Upper lobe of left lung (tissue), 6 donors: ENCODE measurements around the gene ILDR2. TPM values are rescaled to one million over a fixed set of nuclear protein-coding genes. Genes with fewer than 3 reads are reported as not detected.
A peak's percentile ranks its signal among the peaks of the same experiment; 100 is the strongest.

Source experiments
- ATAC-seq, 2 donors: fragments of 200-7000 bp; cut with Tn5 transposase; one replicate each; pipeline ENCODE4 v1.9.1; 2022; ENCODE audit warnings: mild to moderate bottlenecking in 2 of 2, moderate library complexity in 2 of 2; ENCODE audit not compliant: low FRiP score in 2 of 2
- DNase-seq, 2 donors: peaks; one replicate each; pipeline ENCODE4 v3.0.0-alpha.2; 2019 to 2020
- H3K27ac ChIP-seq, 4 donors: fragments of 200-600 bp; sonication (generic); one replicate each; pipeline ENCODE4 v1.5.1; 2016 to 2019
- H3K27me3 ChIP-seq, 4 donors: fragments of 200-600 bp; sonication (generic); one replicate each; pipeline ENCODE4 v1.5.1; 2017 to 2019
- H3K36me3 ChIP-seq, 4 donors: fragments of 200-600 bp; sonication (generic); one replicate each; pipeline ENCODE4 v1.5.1; 2016 to 2019
- H3K4me1 ChIP-seq, 4 donors: fragments of 200-600 bp; sonication (generic); one replicate each; pipeline ENCODE4 v1.5.1; 2018 to 2019
- H3K4me3 ChIP-seq, 4 donors: fragments of 200-600 bp; sonication (generic); one replicate each; pipeline ENCODE4 v1.5.1; 2017 to 2019; ENCODE audit warnings: mild to moderate bottlenecking in 2 of 4, moderate library complexity in 1 of 4
- H3K9me3 ChIP-seq, 4 donors: fragments of 200-600 bp; sonication (generic); one replicate each; pipeline ENCODE4 v1.5.1; 2018 to 2019
- CTCF ChIP-seq, 6 experiments: fragments of 450-650 bp in 4 of 6; fragments of 200-600 bp in 2 of 6; sonication (generic) in 2 of 6; IDR thresholded peaks; one replicate each; pipeline ENCODE4 v1.5.1; 2016 to 2019; ENCODE audit warnings: antibody characterized with exemption in 6 of 6
- EP300 ChIP-seq, 4 donors: sonication (generic); formaldehyde crosslinking; IDR thresholded peaks; one replicate each; pipeline ENCODE4 v1.5.1; 2017; ENCODE audit warnings: antibody characterized with exemption in 4 of 4, control low read depth in 2 of 4
- POLR2A ChIP-seq, 4 donors: fragments of 450-650 bp; IDR thresholded peaks; one replicate each; pipeline ENCODE4 v1.5.1; 2016 to 2017; ENCODE audit warnings: antibody characterized with exemption in 4 of 4, mild to moderate bottlenecking in 2 of 4
- POLR2AphosphoS5 ChIP-seq, 2 donors: sonication (generic); formaldehyde crosslinking; IDR thresholded peaks; one replicate each; pipeline ENCODE4 v1.5.1; 2017; ENCODE audit warnings: antibody characterized with exemption in 2 of 2
- WGBS, 2 donors: methylation state at CpG; one replicate each; pipeline ENCODE4 v1.1.5; 2017 to 2018; 5-methylcytosine and 5-hydroxymethylcytosine counted together
- total RNA-seq, 6 donors: library from RNA; depleted of rRNA in 4 of 6; stranded (reverse); fragments of >200 nt in 4 of 6; gene quantifications; one replicate each; pipeline versions ENCODE4 v1.1.0 to v1.2.1, GENCODE V29; 2016 to 2021
- donor health status: DM: no; HTN: no; CAD: no; lungs with moderate emphysema.
- donor health status: DM: no; HTN: yes; CAD: no; lungs with severe emphysema.

The ILDR2 gene
- total RNA-seq, 6 donors from 2014 or later, result under 0.01 to 3.3 (median 0.84) TPM

DNA sequence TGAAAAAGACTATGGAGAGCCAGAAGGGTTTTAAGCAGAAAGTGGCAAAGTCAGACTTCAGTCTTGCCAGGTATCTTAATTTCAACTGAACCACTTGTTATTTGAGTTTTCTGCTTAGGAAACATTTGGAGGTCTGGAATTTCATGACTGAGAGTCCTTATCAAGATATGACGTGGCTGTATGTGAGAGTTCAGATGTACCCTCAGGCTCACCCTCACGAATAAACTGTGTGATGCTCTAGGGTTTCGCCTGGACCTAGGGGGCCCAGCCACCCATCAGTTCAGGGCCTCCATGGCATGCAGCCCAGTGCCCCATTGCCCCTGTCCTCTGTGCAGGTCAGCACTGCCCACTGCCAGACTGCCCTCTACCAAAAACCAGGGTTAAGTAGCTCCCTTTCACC lies 68.7 kb downstream of the ILDR2 start:
- Histone ChIP-seq H3K9me3 (no peaks in the 10 kb centered on the region), H3K4me1 (no peaks in the 10 kb centered on the region), H3K36me3 (no peaks in the 10 kb centered on the region), H3K27me3 (no peaks in the 10 kb centered on the region), H3K27ac (no peak overlapping the region), H3K4me3 (no peak overlapping the region)
- DNase-seq (peak in 1 of 2 donors; percentile 10), ATAC-seq (no peak)
- TF ChIP-seq EP300 (IDR thresholded peaks at IDR 0.05) (no peak), POLR2A (IDR thresholded peaks at IDR 0.05) (no peak), POLR2AphosphoS5 (IDR thresholded peaks at IDR 0.05) (no peak), CTCF (IDR thresholded peaks at IDR 0.05) (no peak)
- 71 to 75% methylated on average over 3 of the region's 3 CpGs for WGBS, 2 donors

- Histone ChIP-seq H3K27me3 (no peaks in the 10 kb centered on the region), H3K4me1 (no peaks in the 10 kb centered on the region), H3K27ac (no peak overlapping the region), H3K4me3 (no peak overlapping the region), H3K9me3 (no peaks in the 10 kb centered on the region), H3K36me3 (no peaks in the 10 kb centered on the region)
- peak in 1 of 2 donors; percentile 57 for ATAC-seq
- TF ChIP-seq EP300 (IDR thresholded peaks at IDR 0.05), result no peak
- no peak for TF ChIP-seq CTCF (IDR thresholded peaks at IDR 0.05)
- no peak for TF ChIP-seq POLR2A (IDR thresholded peaks at IDR 0.05)
- TF ChIP-seq POLR2AphosphoS5 (IDR thresholded peaks at IDR 0.05), result no peak
- no peak for DNase-seq
- 85 to 93% methylated on average over 3 of the region's 3 CpGs for whole genome bisulfite sequencing, 2 donors
Measured at GRCh38 chr1:166905900-166906299, 69.4 kb downstream of the ILDR2 start.

DNA sequence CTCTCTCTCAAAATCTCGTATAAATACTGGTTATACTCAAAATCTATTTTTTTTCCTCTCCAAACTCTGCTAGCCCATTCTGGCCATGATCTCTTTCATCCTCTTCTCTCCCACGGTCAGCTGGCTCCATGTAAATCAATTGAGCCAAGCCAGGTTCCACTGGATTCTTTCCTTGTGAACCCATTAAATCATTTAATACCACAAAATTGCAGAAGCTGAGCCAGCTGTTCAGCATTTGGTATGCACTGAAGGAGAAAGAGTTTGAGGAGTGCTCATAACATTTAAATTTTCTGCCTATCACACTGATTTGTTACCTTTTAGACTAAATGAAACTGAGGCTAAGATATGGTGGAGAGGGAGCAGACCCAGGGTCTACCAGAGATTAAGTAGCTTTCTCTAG lies 70.2 kb downstream of the ILDR2 start:
- no peaks in the 10 kb centered on the region for H3K9me3 ChIP-seq
- no peaks in the 10 kb centered on the region for H3K27me3 ChIP-seq
- WGBS, 2 donors, result 68 to 72% methylated on average over 2 of the region's 2 CpGs
- DNase-seq, result no peak
- H3K27ac ChIP-seq, result no peak overlapping the region
- H3K4me3 ChIP-seq, result no peak overlapping the region
- no peaks in the 10 kb centered on the region for H3K4me1 ChIP-seq
- ATAC-seq, result no peak
- H3K36me3 ChIP-seq, result no peaks in the 10 kb centered on the region
- TF ChIP-seq POLR2AphosphoS5 (IDR thresholded peaks at IDR 0.05), result no peak
- TF ChIP-seq CTCF (IDR thresholded peaks at IDR 0.05), result no peak
- no peak for TF ChIP-seq EP300 (IDR thresholded peaks at IDR 0.05)
- no peak for TF ChIP-seq POLR2A (IDR thresholded peaks at IDR 0.05)

DNA sequence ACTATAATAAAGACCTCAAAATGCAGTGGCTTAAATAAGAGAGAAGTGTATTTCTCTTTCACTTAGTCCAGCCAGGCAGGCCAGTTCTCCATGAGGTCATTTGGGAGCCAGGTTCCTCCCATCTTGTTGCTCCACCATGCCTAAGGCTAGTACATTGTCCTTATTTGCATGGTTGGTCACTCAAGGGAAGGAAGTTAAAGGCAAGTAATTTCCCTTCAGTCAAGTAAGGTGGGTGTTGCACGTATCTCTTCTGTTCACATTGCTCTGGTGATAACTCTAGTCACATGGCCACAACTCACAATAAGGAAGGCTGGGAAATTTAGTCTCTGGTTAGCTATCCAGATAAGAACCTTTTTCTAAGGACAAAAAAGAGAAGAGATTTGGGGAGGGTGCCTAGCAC lies 72.1 kb downstream of the ILDR2 start:
- Histone ChIP-seq H3K36me3 (no peaks in the 10 kb centered on the region), H3K4me3 (no peak overlapping the region), H3K4me1 (no peaks in the 10 kb centered on the region), H3K27ac (no peak overlapping the region), H3K9me3 (no peaks in the 10 kb centered on the region), H3K27me3 (no peaks in the 10 kb centered on the region)
- TF ChIP-seq EP300 (IDR thresholded peaks at IDR 0.05) (no peak), POLR2A (IDR thresholded peaks at IDR 0.05) (no peak), CTCF (IDR thresholded peaks at IDR 0.05) (no peak), POLR2AphosphoS5 (IDR thresholded peaks at IDR 0.05) (no peak)
- DNase-seq (peak in 1 of 2 donors; percentile 25), ATAC-seq (no peak)
- WGBS, 2 donors, result 40% methylated on average over 1 of the region's 1 CpG

- H3K4me1 ChIP-seq, result no peaks in the 10 kb centered on the region
- ATAC-seq (peak in 1 of 2 donors; percentile 73), DNase-seq (no peak)
- WGBS, 2 donors, result 57 to 68% methylated on average over 1 of the region's 1 CpG
- no peak for TF ChIP-seq EP300 (IDR thresholded peaks at IDR 0.05)
- no peak for TF ChIP-seq CTCF (IDR thresholded peaks at IDR 0.05)
- no peak for TF ChIP-seq POLR2A (IDR thresholded peaks at IDR 0.05)
- no peak for TF ChIP-seq POLR2AphosphoS5 (IDR thresholded peaks at IDR 0.05)
- peaks cover 0 to 5% (median 4%) of the 10 kb centered on the region in 4 donors for H3K9me3 ChIP-seq
- H3K27ac ChIP-seq, result no peak overlapping the region
- H3K27me3 ChIP-seq, result no peaks in the 10 kb centered on the region
- H3K4me3 ChIP-seq, result no peak overlapping the region
- no peaks in the 10 kb centered on the region for H3K36me3 ChIP-seq
Measured at GRCh38 chr1:166902279-166902678, 73.1 kb downstream of the ILDR2 start.
